ENCODE measurements around the gene PDGFRA.

Gene PDGFRA

DNA sequence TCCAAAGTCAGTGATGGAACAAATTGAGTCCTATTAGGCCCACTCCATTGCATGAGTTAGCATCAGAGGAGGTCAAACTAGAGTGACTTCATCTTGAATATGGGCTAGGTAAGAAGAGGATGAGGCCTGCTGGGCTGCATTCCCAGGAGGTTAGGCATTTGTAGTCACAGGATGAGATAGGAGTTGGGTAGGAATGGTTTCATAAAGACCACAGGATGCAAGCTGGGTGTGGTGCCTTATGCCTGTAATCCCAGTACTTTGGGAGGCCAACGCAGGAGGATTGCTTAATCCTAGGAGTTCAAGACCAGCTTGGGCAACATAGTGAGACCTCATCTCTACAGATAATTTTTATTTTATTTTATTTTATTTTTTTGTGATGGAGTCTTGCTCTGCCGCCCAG is 26.8 kb downstream of the PDGFRA start:
- no peak for DNase-seq (ENCODE audit: low spot score)

DNA sequence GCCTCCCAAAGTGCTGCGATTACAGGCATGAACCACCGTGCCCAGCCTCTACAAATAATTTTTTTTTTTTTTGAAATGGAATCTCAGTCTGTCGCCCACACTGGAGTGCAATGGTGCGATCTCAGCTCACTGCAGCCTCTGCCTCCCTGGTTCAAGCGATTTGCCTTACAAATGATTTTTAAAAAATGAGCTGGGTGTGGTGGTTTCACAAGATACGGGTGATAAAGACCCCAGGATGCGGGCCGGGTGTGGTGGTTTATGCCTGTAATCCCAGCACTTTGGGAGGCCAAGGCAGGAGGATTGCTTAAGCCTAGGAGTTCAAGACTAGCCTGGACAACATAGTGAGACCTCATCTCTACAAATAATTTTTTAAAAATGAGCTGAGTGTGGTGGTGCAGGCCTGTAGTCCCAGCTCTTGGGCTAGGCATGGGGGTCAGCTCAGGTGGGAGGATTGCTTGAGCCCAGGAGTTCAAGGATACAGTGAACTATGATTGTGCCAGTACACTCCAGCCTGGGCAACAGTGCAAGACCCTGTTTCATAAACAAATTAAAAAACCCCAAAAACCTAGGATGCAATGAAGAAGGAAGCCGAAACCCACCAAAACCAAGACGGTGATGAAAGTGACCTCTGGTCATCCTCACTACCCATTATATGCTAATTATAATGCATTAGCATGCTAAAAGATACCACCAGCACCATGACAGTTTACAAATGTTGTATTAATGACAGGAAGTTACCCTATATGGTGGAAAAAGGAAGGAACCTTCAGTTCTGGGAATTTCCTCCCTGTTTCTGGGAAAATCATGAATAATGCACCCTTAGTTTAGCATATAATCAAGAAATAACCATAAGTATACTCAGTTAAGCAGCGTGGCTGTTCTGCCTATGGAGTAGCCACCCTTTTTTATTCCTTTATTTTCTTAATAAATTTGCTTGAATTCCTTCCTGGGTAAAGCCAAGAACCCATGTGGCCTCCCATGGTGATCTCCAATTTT is 27.7 kb downstream of the PDGFRA start:
- DNase-seq (ENCODE audit: low spot score): no peak

DNA sequence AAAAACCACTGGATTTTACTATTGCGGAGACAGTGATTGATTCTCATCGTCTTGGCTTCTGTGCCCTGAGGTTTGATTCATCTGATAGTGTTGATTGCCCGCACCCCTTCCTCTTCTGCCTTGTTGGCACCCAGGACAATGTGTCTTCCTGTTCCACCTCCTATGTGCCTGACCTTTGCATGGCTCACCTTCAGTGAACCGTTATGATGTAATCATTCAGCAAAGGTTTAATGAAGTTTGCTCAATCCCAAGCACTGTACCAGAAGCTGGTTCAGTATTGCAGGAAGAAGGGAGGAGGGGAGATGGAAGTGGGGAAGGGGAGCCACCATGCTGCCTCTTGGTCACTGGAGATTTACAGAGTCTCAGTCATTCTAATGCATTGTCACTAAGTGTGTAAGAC is 36.3 kb downstream of the PDGFRA start:
- no peak for DNase-seq (ENCODE audit: low spot score)

GRCh38 chr4:54268151-54268550 is 39.1 kb downstream of the PDGFRA start:
- no peak for DNase-seq (ENCODE audit: low spot score)

- no peak for DNase-seq (ENCODE audit: low spot score)
These were observed 42.4 kb downstream of the PDGFRA start for GRCh38 chr4:54271464-54271863.

GRCh38 chr4:54272051-54272450 is 43.0 kb downstream of the PDGFRA start:
- DNase-seq (ENCODE audit: low spot score): no peak

DNA sequence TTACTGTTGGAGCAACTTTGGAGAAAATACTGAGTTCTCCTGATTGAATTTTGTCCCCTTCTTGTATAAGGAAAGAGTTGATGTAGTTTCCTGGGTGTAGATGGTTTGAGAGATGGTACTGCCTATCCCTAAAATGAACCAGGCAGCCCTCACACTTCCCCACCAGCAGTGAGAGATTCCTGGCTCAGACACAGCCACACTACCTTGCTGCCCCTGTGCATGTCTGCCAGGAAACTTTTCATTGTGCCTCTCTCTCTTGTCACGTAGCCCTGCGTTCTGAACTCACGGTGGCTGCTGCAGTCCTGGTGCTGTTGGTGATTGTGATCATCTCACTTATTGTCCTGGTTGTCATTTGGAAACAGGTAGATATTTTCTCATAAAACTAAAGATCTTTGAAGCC is 45.2 kb downstream of the PDGFRA start:
- no peak for DNase-seq (ENCODE audit: low spot score)

DNA sequence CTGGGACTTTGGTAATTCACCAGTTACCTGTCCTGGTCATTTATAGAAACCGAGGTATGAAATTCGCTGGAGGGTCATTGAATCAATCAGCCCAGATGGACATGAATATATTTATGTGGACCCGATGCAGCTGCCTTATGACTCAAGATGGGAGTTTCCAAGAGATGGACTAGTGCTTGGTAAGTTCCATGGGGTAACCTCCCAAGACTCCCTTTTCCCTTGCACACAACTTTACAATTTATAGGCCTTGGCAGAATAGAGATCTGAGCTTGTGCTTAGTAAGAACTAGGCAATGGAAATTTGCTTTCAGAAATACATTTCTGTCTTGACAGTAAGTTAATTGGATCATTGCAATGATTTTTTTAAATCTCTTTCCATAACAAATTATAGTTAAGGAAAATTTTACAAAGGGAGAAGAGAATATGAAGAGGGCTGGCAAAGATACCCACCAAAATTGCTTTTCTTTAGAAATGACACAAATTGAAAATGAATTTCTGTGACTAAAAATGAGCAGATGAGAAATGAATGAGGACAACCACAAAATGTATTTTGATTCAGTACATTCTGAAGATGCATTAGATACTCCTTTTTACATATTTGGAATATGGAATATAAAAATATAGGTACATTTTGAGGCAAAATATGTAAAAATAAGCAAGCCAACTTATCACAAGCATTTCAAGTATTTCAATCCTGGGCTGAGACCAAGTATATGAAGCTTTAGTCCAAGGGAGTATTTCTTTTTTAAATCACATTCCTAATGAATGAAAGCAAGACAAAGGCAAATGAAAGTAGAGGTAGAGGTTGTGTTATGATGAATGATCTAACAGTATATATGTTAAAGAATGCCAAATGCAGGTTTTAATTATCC is 45.9 kb downstream of the PDGFRA start:
- no peak for DNase-seq (ENCODE audit: low spot score)

DNA sequence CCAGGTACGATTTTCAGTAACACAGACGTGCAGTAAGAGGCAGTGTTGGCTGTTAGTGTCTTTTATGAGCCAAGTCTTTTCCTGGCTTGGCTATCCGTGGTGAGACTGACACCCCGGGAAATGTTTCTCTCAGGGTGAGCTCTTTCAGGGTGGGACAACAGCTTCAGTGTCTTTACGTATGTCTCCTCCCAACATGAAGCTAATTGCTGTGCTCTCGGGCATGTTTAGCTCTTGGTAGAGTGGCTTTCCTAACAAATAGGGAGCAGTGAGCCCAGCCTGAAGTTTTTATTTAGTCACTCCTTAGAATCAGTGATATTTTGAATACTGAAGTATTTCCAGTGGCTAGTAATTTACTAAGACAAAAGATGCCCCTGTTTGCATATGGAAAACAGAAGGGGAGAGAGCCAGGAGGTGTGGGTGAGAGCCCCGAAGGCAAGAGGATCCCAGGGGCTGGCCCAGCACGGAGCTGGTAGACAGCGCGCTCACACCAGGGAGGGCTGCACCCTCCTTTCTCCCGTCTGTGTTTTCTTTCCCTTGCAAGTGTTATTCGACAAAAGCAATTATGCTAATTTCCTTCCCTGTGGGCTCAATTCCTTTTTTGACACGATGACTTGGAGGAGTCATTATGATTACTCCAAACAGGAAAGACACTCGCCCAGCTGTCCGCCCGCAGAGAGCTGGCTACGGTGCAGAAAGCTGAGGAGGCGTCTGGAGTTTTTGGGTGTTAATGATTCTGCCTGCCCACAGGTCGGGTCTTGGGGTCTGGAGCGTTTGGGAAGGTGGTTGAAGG is 47.7 kb downstream of the PDGFRA start:
- no peak for DNase-seq (ENCODE audit: low spot score)

- no peak for DNase-seq (ENCODE audit: low spot score)
These were observed 48.6 kb downstream of the PDGFRA start for GRCh38 chr4:54277691-54278090.

- DNase-seq (ENCODE audit: low spot score): no peak
These were observed 49.1 kb downstream of the PDGFRA start for GRCh38 chr4:54278216-54278615.

GRCh38 chr4:54281054-54281766 is 52.1 kb downstream of the PDGFRA start:
- DNase-seq (ENCODE audit: low spot score): no peak

DNA sequence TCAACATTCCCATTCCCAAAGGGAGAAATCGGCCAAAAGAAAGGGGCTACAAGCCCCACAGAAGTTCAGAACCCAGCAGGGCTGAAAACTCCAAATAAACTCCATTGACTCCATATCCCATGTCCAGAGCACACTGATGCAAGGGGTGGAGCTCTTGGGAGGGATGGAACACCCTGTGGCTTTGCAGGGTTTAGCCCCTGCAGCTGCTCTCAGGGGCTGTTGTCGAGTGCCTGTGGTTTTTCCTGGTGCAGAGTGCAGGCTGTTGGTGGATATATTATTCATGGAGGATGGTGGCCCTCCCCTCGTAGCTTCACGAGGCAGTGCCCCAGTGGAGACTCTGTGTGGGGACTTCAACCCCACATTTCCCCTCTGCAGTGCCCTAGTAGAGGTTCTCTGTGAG is 53.7 kb downstream of the PDGFRA start:
- DNase-seq (ENCODE audit: low spot score): no peak

DNA sequence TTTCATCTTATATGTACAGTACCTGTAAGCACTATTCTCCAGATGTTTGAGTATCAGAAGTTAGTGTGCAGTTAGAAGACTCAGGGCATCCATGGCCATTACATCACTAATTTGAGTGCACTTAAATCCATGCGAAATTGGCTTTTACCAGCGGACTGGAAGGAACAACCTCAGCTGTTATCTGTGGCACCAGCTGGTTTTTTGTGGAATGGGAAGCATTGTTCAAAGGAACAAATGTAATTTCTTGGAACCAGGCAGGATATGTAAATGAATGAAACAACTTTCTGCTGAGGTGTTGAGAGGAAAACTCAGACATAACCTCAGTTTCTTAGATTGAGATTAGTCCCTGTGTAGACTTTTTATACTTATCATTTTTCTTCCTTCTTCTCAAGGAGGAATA is 60.2 kb downstream of the PDGFRA start:
- DNase-seq (ENCODE audit: low spot score): no peak

DNA sequence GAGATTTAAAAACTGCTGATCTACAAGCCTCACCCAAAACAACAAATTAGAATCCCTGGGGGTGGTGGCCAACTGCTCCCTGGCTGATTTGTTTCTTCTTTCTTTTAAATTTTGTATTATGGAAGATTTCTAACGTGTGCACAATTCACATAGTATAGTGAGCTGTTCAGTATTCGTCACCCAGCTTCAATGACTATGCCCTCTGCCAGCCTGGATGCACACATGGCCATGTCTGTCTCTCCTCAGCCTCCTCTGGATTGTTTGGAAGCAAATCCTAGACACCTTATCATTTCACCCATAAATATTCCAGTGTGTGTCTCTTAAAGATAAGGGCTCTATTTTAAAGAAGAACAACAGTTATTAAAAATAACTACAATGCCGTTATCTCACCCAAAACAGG is 61.9 kb downstream of the PDGFRA start:
- DNase-seq (ENCODE audit: low spot score): no peak

DNA sequence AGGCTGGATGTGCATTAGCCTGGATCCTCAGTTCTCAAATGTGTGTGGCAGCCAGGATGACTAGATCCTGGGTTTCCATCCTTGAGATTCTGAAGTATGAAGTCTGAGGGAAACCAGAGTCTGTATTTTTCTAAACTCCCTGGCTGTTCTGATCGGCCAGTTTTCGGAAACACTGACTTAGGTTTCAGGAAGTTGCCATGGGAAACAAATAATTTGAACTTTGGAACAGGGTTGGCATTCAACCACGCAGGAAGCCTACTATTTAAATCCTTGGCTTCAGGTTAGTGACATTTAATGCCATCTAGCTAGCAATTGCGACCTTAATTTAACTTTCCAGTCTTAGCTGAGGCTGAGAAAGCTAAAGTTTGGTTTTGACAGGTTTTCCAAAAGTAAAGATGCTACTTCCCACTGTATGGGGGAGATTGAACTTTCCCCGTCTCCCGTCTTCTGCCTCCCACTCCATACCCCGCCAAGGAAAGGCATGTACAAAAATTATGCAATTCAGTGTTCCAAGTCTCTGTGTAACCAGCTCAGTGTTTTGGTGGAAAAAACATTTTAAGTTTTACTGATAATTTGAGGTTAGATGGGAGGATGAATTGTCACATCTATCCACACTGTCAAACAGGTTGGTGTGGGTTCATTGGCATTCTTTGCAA is 67.6 kb downstream of the PDGFRA start:
- no peak for DNase-seq (ENCODE audit: low spot score)

DNA sequence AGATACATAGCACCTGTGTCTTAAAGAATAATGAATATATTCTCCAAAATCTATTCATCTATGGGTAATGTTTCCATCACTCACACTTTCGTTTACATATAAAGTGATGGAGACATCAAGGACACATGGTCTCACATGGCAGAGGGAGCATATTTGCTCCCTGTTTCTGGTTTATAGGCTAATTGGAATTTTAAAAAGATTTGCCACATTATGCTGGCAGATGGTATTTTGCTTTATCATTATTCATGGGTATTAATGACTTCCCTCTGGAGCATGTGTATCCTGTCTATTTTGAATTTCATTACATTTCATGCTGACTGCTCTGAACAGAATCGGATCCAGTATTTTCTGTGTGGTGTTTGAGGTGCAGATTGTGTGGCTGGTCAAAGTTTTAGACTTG is 79.0 kb downstream of the PDGFRA start:
- no peak for DNase-seq (ENCODE audit: low spot score)

GRCh38 chr4:54315561-54316538 is 86.8 kb downstream of the PDGFRA start:
- no peak for DNase-seq (ENCODE audit: low spot score)

DNA sequence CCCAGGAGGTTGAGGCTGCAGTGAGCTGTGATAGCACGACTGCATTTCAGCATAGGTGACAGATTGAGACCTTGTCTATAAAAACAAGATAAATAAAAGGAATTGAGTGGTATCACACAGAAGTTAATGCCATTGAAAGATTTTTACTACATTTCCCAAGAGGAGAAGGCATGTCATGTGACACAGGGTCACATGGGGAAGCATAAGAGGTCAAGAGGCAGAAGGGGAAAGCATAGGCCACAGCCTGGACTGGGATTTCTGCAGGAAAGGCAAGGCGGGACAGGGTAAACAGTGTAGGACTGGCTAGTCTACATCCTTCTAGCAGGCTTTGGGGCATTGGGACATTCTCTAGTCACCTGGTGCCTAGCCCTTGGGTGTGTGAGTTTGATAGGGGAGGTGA is 88.6 kb downstream of the PDGFRA start:
- DNase-seq (ENCODE audit: low spot score): no peak

DNA sequence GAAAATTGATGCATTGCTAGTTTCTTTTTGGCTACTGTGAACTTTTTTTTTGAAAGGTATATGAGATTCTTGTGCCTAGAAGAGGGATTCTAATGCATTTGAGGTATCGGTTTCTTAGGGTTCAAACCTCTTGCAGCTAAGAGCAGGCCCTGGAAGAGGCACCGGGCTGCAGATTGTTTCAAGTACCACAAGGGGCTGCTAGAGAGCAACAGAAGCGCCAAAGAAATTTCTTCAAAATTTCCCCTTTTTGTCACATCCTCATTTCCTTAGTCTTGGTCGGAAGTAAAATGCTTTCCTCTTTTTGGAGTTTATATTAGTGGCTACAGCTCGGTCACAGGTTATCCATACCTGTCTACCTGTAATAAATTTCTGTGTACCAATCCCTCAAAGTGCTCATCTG is 89.8 kb downstream of the PDGFRA start:
- no peak for DNase-seq (ENCODE audit: low spot score)
